Ovary (tissue), 9 donors: ENCODE results near the gene SESN1. TPM values are rescaled to one million over a fixed set of nuclear protein-coding genes. Genes with fewer than 3 reads are reported as not detected.

Experiments
- DNase-seq, 5 donors: peaks; one replicate each; pipeline ENCODE4 v3.0.0-alpha.2; 2019 to 2020
- H3K27ac ChIP-seq, 2 donors: fragments of 200-600 bp; one replicate each; pipeline versions ENCODE4 v1.5.1 to v1.8.0; 2019 to 2022
- H3K27me3 ChIP-seq: fragments of 200-600 bp; one replicate; pipeline ENCODE4 v1.8.0; 2022
- H3K36me3 ChIP-seq: fragments of 200-600 bp; sonication (generic); one replicate; pipeline ENCODE4 v1.5.1; 2019
- H3K4me1 ChIP-seq: one replicate; pipeline ENCODE4 v1.8.1; 2013; ENCODE audit warnings: mild to moderate bottlenecking, moderate library complexity; ENCODE audit not compliant: insufficient read depth
- H3K4me3 ChIP-seq: fragments of 200-600 bp; sonication (generic); one replicate; pipeline ENCODE4 v1.5.1; 2017
- H3K9me3 ChIP-seq, 2 donors: fragments of 200-600 bp in 1 of 2; sonication (generic) in 1 of 2; one replicate each; pipeline versions ENCODE4 v1.5.1 to v1.8.1; 2013 to 2019; ENCODE audit warnings: mild to moderate bottlenecking in 1 of 2, moderate library complexity in 1 of 2
- CTCF ChIP-seq, 3 donors: fragments of 450-650 bp in 2 of 3; fragments of 200-600 bp in 1 of 3; IDR thresholded peaks; one replicate each; pipeline versions ENCODE4 v1.5.1 to v1.8.0; 2016 to 2022; ENCODE audit warnings: antibody characterized with exemption in 3 of 3, mild to moderate bottlenecking in 1 of 3
- EP300 ChIP-seq: sonication (generic); formaldehyde crosslinking; IDR thresholded peaks from one replicate; pipeline ENCODE4 v1.6.1; 2017; ENCODE audit warnings: antibody characterized with exemption
- POLR2A ChIP-seq: fragments of 450-650 bp; IDR thresholded peaks from one replicate; pipeline ENCODE4 v1.6.1; 2017; ENCODE audit warnings: antibody characterized with exemption, mild to moderate bottlenecking, moderate library complexity
- WGBS, 3 donors: extraction: QIAGEN DNeasy Blood & Tissue Kit in 1 of 3; methylation state at CpG; one replicate each; pipeline versions ENCODE4 v1.1.5 to v1.1.7; 2013 to 2017; 5-methylcytosine and 5-hydroxymethylcytosine counted together
- intact Hi-C, 4 donors: fragments of 100-400 bp; cut with DNase I; formaldehyde crosslinking; loops; one replicate each; pipeline versions ENCODE4 v1.11.0 to v1.15.1; 2022 to 2023
- polyA plus RNA-seq, 2 donors: library from polyadenylated mRNA; stranded (reverse); fragments of 200-250 nt in 1 of 2; fragments of 350-450 nt in 1 of 2; fragmentation: Illumina TruSeq in 1 of 2; extraction: RNeasy Lipid Tissue Mini Kit (QIAGEN cat#74804) in 1 of 2; gene quantifications; one replicate each; pipeline ENCODE4 v1.2.3, GENCODE V29; 2013 to 2014
- total RNA-seq, 7 donors: library from RNA; depleted of rRNA in 2 of 7; stranded (reverse); fragments of >200 nt in 2 of 7; fragmentation: NEBNext Ultra II Directional in 3 of 7; extraction: Animal tissue kit (Norgen Biotek cat#: 25700) in 3 of 7; gene quantifications; one replicate each; pipeline versions ENCODE4 v1.1.0 to v1.2.4, GENCODE V29; 2016 to 2023
- donor health status: DM: no; HTN: no; CAD: no; lungs with moderate emphysema.
- donor health status: DM: no; HTN: no; CAD: no.
- donor health status: Bipolar disorder and iron deficiency.
- donor health status: DM: yes; HTN: yes; CAD: no.
- donor health status: DM: no; HTN: no; CAD: no.
- donor health status: DM: yes; HTN: yes; CAD: no.

The SESN1 gene
- total and polyA plus RNA-seq, 9 donors, result 36.5 to 97.2 (median 65.4) TPM

DNA sequence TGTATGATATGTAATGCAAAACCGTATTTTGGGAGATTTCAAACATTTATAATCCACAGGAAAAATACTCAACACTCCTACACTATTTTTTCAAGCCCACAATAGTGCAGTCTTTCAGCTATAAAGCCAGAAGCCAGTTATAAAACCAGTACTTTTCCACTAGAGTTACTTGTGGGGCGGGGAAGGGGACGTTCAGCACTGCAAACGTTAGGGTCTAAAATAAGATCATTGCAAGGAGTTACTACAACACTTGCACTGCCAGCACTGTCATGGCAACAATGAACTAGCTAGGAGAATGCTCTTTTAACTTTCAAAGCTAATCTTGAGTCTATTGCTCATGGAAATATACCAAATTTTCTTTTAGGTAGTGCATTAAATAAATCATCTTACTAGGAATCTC is 14.7 kb downstream of the SESN1 start:
- DNase-seq, result peak in 4 of 5 donors; percentile 51 to 81 (median 62)
- H3K4me1 ChIP-seq, result peaks cover 4% of the 10 kb centered on the region
- no peak for TF ChIP-seq CTCF (IDR thresholded peaks at IDR 0.05)
- TF ChIP-seq EP300, result no peak
- no peaks in the 10 kb centered on the region for H3K36me3 ChIP-seq
- intact Hi-C loops, result loop anchor here in 1 of 4 donors (5.0 kb wide), 1 partner anchor 133 kb away; no protein-coding TSS in a partner anchor
- H3K27me3 ChIP-seq, result no peaks in the 10 kb centered on the region
- WGBS, 3 donors, result 16 to 23% (median 16%) methylated on average over 4 of the region's 4 CpGs
- H3K27ac ChIP-seq, result peak overlapping the region in 1 of 2 donors; percentile 2
- H3K9me3 ChIP-seq, result no peaks in the 10 kb centered on the region
- H3K4me3 ChIP-seq, result no peak overlapping the region

GRCh38 chr6:109076377-109076776 is 18.3 kb downstream of the SESN1 start:
- no peaks in the 10 kb centered on the region for H3K36me3 ChIP-seq
- no peak overlapping the region for H3K27ac ChIP-seq
- DNase-seq, result no peak
- no peaks in the 10 kb centered on the region for H3K9me3 ChIP-seq
- intact Hi-C loops, result loop anchor here in 1 of 4 donors (5.0 kb wide), 1 partner anchor 129 kb away; no protein-coding TSS in a partner anchor
- TF ChIP-seq CTCF (IDR thresholded peaks at IDR 0.05) (no peak), POLR2A (no peak), EP300 (no peak)
- H3K4me1 ChIP-seq, result peaks cover 3% of the 10 kb centered on the region
- WGBS, 3 donors, result 59 to 68% (median 61%) methylated on average over 3 of the region's 3 CpGs
- H3K27me3 ChIP-seq, result no peaks in the 10 kb centered on the region
- no peak overlapping the region for H3K4me3 ChIP-seq

GRCh38 chr6:109075934-109076333 is 18.7 kb downstream of the SESN1 start:
- peaks cover under 1% of the 10 kb centered on the region for H3K4me1 ChIP-seq

DNA sequence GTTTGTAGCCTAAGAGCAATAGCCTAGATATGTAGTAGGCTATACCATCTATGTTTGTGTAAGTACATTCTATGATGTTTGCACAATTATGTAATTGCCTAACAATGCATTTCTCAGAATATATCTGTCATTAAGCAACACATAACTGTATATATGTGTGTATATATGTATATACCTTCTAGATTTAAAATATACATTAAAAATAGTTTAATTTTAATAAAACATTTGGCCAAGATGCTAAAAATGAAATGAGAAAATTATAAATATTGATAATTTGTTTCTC is 20.6 kb downstream of the SESN1 start:
- intact Hi-C loops, result loop anchor here in 2 of 4 donors (5.0 kb wide), 2 partner anchors 292 to 532 kb away; no protein-coding TSS in a partner anchor
- Histone ChIP-seq H3K27me3 (no peaks in the 10 kb centered on the region), H3K4me1 (no peaks in the 10 kb centered on the region), H3K36me3 (no peaks in the 10 kb centered on the region), H3K27ac (no peak overlapping the region), H3K4me3 (no peak overlapping the region), H3K9me3 (no peaks in the 10 kb centered on the region)
- no peak for DNase-seq
- TF ChIP-seq EP300 (no peak), POLR2A (no peak), CTCF (IDR thresholded peaks at IDR 0.05) (no peak)

More at GRCh38 chr6:109075934-109076333, 18.7 kb downstream of the SESN1 start:
- Histone ChIP-seq H3K27me3 (no peaks in the 10 kb centered on the region), H3K9me3 (no peaks in the 10 kb centered on the region), H3K27ac (no peak overlapping the region), H3K36me3 (no peaks in the 10 kb centered on the region), H3K4me3 (no peak overlapping the region)
- DNase-seq, result no peak
- TF ChIP-seq POLR2A, result no peak
- TF ChIP-seq CTCF (IDR thresholded peaks at IDR 0.05), result no peak
- TF ChIP-seq EP300, result no peak
- intact Hi-C loops, result loop anchor here in 1 of 4 donors (5.0 kb wide), 1 partner anchor 129 kb away; no protein-coding TSS in a partner anchor
